HG03457 (cell line): ENCODE data around the gene SLC7A5.
"Not testable (repeated sequence)": the region's sequence is repeated elsewhere in the genome, so short reads cannot be mapped to it uniquely, and the experiment has no call there.

Experiments used
- ATAC-seq: cut with Tn5 transposase; IDR thresholded peaks from one replicate; pipeline ENCODE4 v1.9.1; 2021; ENCODE audit warnings: moderate number of reproducible peaks; ENCODE audit not compliant: unreplicated experiment

The SLC7A5 gene

GRCh38 chr16:87800497-87800896 is 68.8 kb downstream of the SLC7A5 start:
- no peak for ATAC-seq

- ATAC-seq, result no peak
Measured at GRCh38 chr16:87795336-87795735, 74.0 kb downstream of the SLC7A5 start.

DNA sequence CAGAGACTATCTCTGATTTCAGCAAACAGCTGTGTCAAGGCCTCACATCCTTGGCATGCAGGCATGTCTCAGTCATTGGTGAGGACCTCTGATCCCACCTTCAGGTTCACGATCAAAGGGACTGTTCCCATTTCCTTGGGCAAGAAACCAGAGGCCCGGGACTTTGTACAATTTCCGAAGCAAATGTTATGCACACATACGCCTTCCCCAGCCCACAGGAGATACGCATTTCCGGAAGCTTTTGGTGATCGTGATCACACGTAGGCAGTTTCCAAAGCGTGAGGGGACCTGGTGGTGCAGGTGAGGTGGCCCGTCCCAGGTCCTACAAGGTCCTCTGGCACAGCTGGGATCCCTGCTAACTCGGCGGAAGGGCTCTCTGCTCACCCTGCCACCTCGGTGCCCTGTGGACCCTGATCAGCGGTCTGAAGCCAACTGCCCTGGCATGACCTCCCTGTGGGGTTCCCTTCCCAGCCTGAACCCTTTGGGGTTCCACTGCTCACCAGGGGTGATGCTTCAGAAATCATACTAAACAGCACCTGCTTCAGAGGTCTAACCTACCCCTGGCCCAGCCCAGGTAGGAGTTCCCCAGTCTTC is 74.7 kb downstream of the SLC7A5 start:
- ATAC-seq, result no peak

- no peak for ATAC-seq
Measured at GRCh38 chr16:87792205-87792565, 77.1 kb downstream of the SLC7A5 start.

DNA sequence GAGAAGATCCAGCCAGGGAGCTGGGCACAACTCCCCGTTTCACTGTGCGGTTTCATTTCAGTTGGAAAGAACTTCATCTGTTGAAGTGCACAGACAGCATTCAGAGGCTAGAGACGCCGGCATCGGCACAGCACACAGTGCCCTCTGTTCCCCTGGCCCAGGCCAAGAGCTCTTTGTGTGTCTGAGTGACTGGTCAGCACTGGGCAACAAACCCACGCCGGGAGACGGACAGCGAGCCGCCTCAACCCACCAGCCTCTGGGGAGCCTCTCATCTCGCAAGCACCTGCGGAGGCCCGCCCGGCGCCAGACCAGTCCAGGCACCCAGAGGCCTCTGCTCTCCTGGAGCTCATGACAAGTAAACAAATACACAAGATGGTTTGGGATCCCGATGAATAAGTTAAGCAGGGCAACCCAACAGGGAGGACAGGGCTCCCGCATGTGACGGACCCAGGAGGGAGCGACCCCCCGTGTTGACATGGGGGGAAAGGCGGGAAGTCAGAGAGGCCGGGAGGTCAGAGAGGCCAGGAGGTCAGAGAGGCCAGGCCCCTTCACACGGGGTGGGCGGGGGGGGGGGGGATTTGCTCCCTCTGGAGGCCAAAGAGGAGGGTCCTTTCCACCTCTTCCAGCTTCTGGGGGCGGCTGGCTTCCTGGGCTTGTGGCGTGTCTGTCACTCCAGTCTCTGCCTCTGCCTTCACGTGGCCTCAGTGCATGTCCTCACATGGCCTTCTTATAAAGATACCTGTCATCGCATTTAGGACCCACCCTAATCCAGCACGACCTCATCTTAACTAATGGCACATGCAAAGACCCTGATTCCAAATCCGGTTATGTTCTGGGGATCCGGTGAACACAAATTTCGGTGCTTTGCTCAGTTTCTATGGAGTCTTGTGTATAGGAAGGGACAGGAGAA is 77.8 kb downstream of the SLC7A5 start:
- no peak for ATAC-seq

DNA sequence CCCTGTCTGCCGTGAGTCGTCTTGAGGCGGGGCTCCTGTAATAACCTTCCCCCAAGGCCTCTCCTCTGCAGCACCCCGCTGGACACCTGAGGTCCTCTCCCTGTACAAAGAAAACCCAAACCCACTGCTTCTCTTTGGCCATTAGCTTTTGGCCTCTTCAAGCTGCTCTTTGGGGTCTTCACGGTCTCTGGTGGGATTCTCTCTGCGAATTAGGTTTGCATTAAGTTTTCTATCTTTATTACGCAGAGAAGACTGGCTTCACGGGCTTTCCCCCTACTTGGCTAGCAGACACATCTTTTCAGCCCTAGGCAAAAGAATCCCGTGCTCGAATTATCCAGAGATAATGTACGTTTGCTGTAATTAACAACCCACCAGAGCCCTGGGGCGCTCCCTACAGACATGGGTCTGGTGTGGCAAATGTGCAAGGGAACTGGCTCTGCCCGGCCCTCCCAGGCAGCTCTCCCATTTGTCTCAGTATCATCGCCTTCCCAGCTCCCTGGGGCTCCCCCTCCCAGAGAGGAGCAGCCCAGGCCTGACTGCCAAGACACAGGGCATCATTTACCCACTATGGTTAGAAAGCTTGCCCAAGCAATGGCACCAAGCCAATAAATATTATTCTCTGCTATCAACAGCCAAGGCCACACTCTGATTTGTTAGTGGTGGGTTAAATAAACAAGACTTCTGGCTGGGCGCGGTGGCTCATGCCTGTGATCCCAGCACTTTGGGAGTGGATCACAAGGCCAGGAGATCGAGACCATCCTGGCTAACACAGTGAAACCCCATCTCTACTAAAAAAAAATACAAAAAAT is 78.8 kb downstream of the SLC7A5 start:
- no peak for ATAC-seq

DNA sequence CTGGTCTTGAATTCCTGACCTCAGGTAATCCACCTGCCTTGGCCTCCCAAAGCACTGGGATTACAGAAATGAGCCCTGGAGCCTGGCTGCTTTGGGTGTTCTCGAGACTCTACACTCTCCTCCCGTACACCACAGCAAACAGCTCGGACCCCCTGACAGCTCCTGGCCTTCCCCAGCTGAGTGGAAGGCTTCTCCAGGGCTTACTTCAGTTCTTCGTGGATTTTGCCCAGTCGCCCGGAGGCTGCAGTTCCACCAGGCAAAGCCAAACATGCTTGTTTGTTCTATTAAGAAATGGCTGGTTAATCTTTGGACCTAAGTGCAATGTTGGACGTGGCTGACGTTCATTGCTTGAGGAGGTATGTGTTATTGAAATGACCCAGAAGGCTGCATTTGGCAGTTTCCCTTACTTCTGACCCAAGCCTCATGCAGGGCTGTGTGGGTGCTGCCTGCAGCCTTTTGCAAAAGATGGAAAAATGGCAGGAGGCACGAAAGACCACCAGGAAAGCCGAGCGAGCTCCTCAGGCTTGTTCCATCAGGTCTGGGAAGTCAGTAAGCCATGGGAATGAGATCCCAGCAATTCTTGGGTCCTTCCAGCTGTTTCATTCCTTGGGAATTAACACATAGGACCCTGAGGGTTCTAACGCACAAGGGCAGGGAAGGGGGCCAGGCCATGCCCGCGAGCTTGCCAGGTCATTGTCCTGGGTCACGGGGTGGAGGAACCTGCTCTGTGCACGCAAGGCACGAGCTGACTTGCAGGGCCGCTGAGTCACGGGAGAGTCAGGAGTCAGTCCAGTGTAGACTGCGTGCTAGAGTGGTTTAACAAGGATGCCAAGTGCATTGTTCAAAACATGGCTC is 79.6 kb downstream of the SLC7A5 start:
- no peak for ATAC-seq

DNA sequence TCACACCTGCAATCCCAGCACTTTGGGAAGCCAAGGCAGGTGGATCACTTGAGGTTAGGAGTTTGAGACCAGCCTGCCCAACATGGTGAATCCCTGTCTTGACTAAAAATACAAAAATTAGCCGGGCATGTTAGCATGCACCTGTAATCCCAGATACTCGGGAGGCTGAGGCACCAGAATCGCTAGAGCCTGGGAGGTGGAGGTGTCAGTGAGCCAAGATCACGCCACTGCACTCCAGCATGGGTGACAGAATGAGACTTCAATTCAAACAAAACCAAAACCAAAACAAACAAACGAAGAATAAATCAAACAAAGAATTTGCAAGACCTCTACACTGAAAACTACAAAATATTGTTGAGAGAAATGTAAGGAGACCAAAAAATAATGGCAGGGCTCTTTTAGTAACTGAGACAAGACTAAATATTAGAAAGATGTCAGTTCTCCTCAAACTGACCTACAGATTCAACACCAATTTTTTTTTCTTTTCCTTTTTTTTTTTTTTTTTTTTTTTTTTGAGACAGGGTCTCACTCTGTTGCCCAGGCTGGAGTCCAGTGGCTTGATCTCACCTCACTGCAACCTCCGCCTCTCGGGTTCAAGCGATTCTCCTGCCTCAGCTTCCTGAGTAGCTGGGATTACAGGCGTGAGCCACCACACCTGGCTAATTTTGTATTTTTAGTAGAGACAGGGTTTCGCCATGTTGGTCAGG is 80.4 kb downstream of the SLC7A5 start:
- not testable (repeated sequence) for ATAC-seq

DNA sequence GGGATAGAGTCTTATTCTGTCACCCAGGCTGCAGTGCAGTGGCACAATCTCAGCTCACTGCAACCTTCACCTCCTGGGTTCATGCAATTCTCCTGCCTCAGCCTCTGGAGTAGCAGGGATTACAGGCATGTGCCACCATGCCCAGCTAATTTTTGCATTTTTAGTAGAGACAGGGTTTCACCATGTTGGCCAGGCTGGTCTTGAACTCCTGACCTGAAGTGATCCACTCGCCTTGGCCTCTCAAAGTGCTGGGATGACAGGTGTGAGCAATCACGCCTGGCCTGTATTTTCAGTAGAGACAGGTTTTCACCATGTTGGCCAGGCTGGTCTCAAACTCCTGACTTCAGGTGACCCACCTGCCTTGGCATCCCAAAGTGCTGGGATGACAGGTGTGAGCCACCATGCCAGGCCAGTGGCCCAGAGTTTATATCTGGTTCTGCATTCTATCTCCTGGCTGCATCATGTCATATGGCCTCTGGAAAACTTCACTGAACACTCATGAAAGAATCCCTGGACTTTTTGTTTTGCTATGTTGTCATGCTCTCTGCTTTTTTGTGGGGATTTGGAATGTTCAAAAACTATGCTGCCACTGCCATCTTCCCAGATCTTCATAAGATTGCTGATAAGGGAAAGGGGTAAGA is 81.7 kb downstream of the SLC7A5 start:
- ATAC-seq, result not testable (repeated sequence)

- ATAC-seq, result no peak
Measured at GRCh38 chr16:87784812-87785211, 84.5 kb downstream of the SLC7A5 start.

DNA sequence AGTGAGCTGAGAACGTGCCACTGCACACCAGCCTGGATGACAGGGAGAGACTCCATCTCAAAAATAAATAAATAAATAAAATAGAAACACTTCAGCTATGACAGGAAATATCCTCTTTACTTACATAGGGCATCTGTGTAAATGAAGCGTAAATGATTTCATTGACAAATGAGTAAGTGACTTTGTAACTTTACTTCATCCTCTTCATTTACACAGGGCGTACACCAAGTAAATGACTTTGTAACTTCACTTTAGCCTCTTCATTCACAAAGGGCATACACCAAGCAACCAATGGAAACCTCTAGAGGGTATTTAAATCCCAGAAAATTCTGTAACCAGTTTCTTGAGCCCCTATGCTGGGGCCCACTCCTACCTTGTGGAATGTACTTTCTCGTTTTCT is 87.3 kb downstream of the SLC7A5 start:
- no peak for ATAC-seq

DNA sequence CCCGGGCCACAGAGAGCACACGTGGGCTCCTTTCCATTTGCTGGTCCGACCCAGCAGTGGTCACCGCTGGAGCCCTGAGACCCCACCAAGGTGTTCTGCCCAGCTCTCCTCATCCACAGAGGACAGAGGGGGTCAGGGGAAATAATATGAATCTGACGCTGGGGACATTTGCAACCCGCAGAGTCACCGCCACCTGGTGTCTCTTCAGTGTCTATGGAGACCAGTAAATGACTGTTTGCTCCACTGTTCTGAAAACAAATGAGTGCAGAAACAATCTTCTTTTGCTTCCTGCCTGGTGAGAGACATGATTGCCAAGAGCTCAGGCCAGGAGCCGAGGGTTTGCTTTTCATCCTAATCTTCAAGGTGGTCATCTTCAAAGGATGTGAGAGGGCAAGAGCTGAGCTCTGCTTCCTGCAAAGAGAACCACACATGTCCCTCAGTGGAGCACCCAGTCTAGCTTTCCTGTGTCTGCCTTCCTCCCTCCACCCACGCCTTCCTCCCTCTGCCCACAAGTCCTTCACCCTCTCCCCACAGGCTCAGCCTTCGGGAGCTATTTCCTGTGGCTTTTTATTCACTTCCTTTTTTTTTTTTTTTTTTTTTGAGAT is 88.8 kb downstream of the SLC7A5 start:
- no peak for ATAC-seq
